B cell (primary cell): ENCODE measurements around the gene RASGRF2. TPM values are rescaled to one million over a fixed set of nuclear protein-coding genes. Genes with fewer than 3 reads are reported as not detected.

Experiments used
- ATAC-seq: fragments of 200-7000 bp; cut with Tn5 transposase; one replicate; pipeline ENCODE4 v1.10.0; 2021; ENCODE audit warnings: low read depth, mild to moderate bottlenecking, moderate number of reproducible peaks, moderate library complexity
- CTCF ChIA-PET: fragments of 350-600 bp; sonication (Branson Sonifier 250); formaldehyde crosslinking; loops from one replicate; lab custom pipeline; 2021; ENCODE audit warnings: antibody characterized with exemption, inconsistent platforms; lab: Charles Lee
- POLR2A ChIA-PET: fragments of 350-600 bp; sonication (Branson Sonifier 250); formaldehyde crosslinking; loops from one replicate; lab custom pipeline; 2021; ENCODE audit warnings: antibody characterized with exemption; lab: Charles Lee
- DNase-seq: peaks from one replicate; pipeline ENCODE4 v3.0.0; 2013
- H2AFZ ChIP-seq: 2 replicates; pipeline ENCODE4 v1.6.1; 2012; ENCODE audit warnings: mild to moderate bottlenecking, low read depth, low read length; ENCODE audit not compliant: insufficient read depth, poor library complexity, severe bottlenecking
- H3K27ac ChIP-seq, 2 donors: 1 replicate in 1 of 2; 2 replicates in 1 of 2; pipeline ENCODE4 v1.5.1; 2012 to 2013; ENCODE audit warnings: low read length in 2 of 2, mild to moderate bottlenecking in 2 of 2, moderate library complexity in 1 of 2
- H3K27me3 ChIP-seq, 4 experiments: fragments of 200-600 bp in 1 of 4; sonication (generic) in 1 of 4; replicated peaks in 1 of 4; 1 replicate in 2 of 4; 2 replicates in 2 of 4; pipeline versions ENCODE4 v1.6.1 to v1.7.0; 2013 to 2016; ENCODE audit warnings: low read length in 3 of 4, mild to moderate bottlenecking in 2 of 4, mixed read lengths in 1 of 4, moderate library complexity in 1 of 4; ENCODE audit not compliant: insufficient read depth in 4 of 4, control insufficient read depth in 3 of 4; ENCODE audit errors: control extremely low read depth in 1 of 4
- H3K36me3 ChIP-seq, 2 experiments: replicated peaks in 1 of 2; 1 replicate in 1 of 2; 2 replicates in 1 of 2; pipeline versions ENCODE4 v1.6.1 to v1.7.1; 2013; ENCODE audit warnings: low read length in 1 of 2; ENCODE audit not compliant: insufficient read depth in 2 of 2, control insufficient read depth in 1 of 2; ENCODE audit errors: control extremely low read depth in 1 of 2, extremely low read depth in 1 of 2
- H3K4me1 ChIP-seq, 2 donors: fragments of 200-600 bp in 1 of 2; sonication (generic) in 1 of 2; 1 replicate in 1 of 2; 2 replicates in 1 of 2; pipeline versions ENCODE4 v1.5.1 to v1.6.1; 2013 to 2017; ENCODE audit warnings: low read length in 2 of 2; ENCODE audit not compliant: control insufficient read depth in 2 of 2, insufficient read depth in 2 of 2
- H3K4me2 ChIP-seq: replicated peaks from 2 replicates; pipeline ENCODE3; 2012; ENCODE audit warnings: mild to moderate bottlenecking, low read depth, low read length; ENCODE audit not compliant: poor library complexity, severe bottlenecking
- H3K4me3 ChIP-seq, 5 experiments: fragments of 200-600 bp in 1 of 5; sonication (generic) in 1 of 5; 1 replicate in 3 of 5; 2 replicates in 2 of 5; pipeline versions ENCODE4 v1.5.1 to v1.7.0; 2011 to 2016; ENCODE audit warnings: low read length in 4 of 5, mild to moderate bottlenecking in 4 of 5, low read depth in 2 of 5, control low read depth in 1 of 5, moderate library complexity in 1 of 5; ENCODE audit not compliant: insufficient read depth in 1 of 5; ENCODE audit errors: control extremely low read depth in 1 of 5, extremely low read depth in 1 of 5
- H3K79me2 ChIP-seq: fragments of 200-600 bp; sonication (generic); one replicate; pipeline ENCODE4 v1.6.0; 2016; ENCODE audit warnings: low read length; ENCODE audit not compliant: control insufficient read depth, insufficient read depth
- H3K9ac ChIP-seq: fragments of 200-600 bp; sonication (generic); 2 replicates; pipeline ENCODE4 v1.6.1; 2017; ENCODE audit warnings: mild to moderate bottlenecking, low read length, moderate library complexity
- H3K9me3 ChIP-seq, 3 donors: one replicate each; pipeline versions ENCODE4 v1.6.1 to v1.7.1; 2013; ENCODE audit warnings: low read length in 2 of 3; ENCODE audit not compliant: control insufficient read depth in 2 of 3, insufficient read depth in 1 of 3; ENCODE audit errors: control extremely low read depth in 1 of 3
- H4K20me1 ChIP-seq: 2 replicates; pipeline ENCODE4 v1.6.0; 2012; ENCODE audit warnings: mild to moderate bottlenecking, low read length; ENCODE audit not compliant: insufficient read depth, control insufficient read depth, poor library complexity, severe bottlenecking
- H3K27ac Mint-ChIP-seq: one replicate; pipeline ENCODE4 v1.8.0; 2021; ENCODE audit warnings: mixed read lengths
- H3K27me3 Mint-ChIP-seq: one replicate; pipeline ENCODE4 v1.8.0; 2021; ENCODE audit warnings: mixed read lengths
- H3K4me1 Mint-ChIP-seq: one replicate; pipeline ENCODE4 v1.8.0; 2021; ENCODE audit warnings: mixed read lengths
- H3K4me3 Mint-ChIP-seq: one replicate; pipeline ENCODE4 v1.8.0; 2021; ENCODE audit warnings: mixed read lengths
- H3K9me3 Mint-ChIP-seq: one replicate; pipeline ENCODE4 v1.8.0; 2022; ENCODE audit warnings: mixed read lengths; ENCODE audit not compliant: insufficient read depth
- CTCF ChIP-seq: fragments of 200-600 bp; IDR thresholded peaks from one replicate; pipeline ENCODE4 v1.8.0; 2022; ENCODE audit warnings: antibody characterized with exemption, mild to moderate bottlenecking
- EZH2 ChIP-seq: IDR thresholded peaks from 2 replicates; pipeline ENCODE4 v1.6.1; 2012; ENCODE audit warnings: borderline replicate concordance, low read depth, mild to moderate bottlenecking, moderate library complexity, low read length; ENCODE audit not compliant: insufficient read depth, poor library complexity, severe bottlenecking
- WGBS: methylation state at CpG from one replicate; pipeline ENCODE4 v1.1.5; 2013; ENCODE audit warnings: missing lambda C conversion rate; ENCODE audit not compliant: insufficient coverage; 5-methylcytosine and 5-hydroxymethylcytosine counted together
- intact Hi-C: fragments of 100-400 bp; cut with micrococcal nuclease; formaldehyde crosslinking; loops from one replicate; pipeline ENCODE4 v1.10.0; 2022
- polyA plus RNA-seq: library from polyadenylated mRNA; depleted of rRNA; stranded (reverse); fragments of >200 nt; gene quantifications from 2 replicates; pipeline ENCODE4 v1.2.3, GENCODE V29; 2012
- total RNA-seq, 2 donors: library from RNA; stranded (reverse); fragments of 120-200 nt in 1 of 2; gene quantifications; 1 replicate in 1 of 2; 2 replicates in 1 of 2; pipeline versions ENCODE4 v1.2.3 to v1.2.4, GENCODE V29; 2013 to 2022

RASGRF2 gene
- total and polyA plus RNA-seq, 2 donors (not counting 1 experiment from before 2014, with no cell fraction given) = 0.04 to 0.37 TPM

GRCh38 chr5:81045389-81045807 is 85.2 kb downstream of the RASGRF2 start:
- POLR2A ChIA-PET = no interaction called here
- H3K4me1 Mint-ChIP-seq = no peaks in the 10 kb centered on the region
- intact Hi-C loops = no loop called here

GRCh38 chr5:81046041-81046440 is 85.9 kb downstream of the RASGRF2 start:
- no peaks in the 10 kb centered on the region for H3K36me3 ChIP-seq
- ChIA-PET POLR2A (no interaction called here), CTCF (no interaction called here)
- H3K9ac ChIP-seq = no peak overlapping the region
- TF ChIP-seq EZH2 (no peak), CTCF (no peak)
- intact Hi-C loops = no loop called here
- H2AFZ ChIP-seq = no peak overlapping the region
- no peaks in the 10 kb centered on the region for H4K20me1 ChIP-seq
- H3K27ac ChIP-seq = no peak overlapping the region
- Mint-ChIP-seq H3K4me1 (no peaks in the 10 kb centered on the region), H3K4me3 (no peak overlapping the region), H3K9me3 (no peaks in the 10 kb centered on the region), H3K27me3 (peaks cover 30% of the 10 kb centered on the region), H3K27ac (no peak overlapping the region)
- H3K9me3 ChIP-seq = no peaks in the 10 kb centered on the region
- DNase-seq (no peak), ATAC-seq (no peak)
- no peaks in the 10 kb centered on the region for H3K79me2 ChIP-seq
- WGBS = 71% methylated on average over 2 of the region's 2 CpGs
- H3K4me2 ChIP-seq = no peak overlapping the region
- H3K4me3 ChIP-seq = no peak overlapping the region
- H3K4me1 ChIP-seq = no peaks in the 10 kb centered on the region
- H3K27me3 ChIP-seq = peaks cover 0 to 3% (median 0%) of the 10 kb centered on the region in 4 experiments

More at GRCh38 chr5:81045389-81045807, 85.2 kb downstream of the RASGRF2 start:
- Histone ChIP-seq H3K36me3 (no peaks in the 10 kb centered on the region), H3K4me3 (no peak overlapping the region), H3K79me2 (no peaks in the 10 kb centered on the region), H2AFZ (no peak overlapping the region), H3K27me3 (peaks cover 0 to 3% (median 0%) of the 10 kb centered on the region in 4 experiments), H4K20me1 (no peaks in the 10 kb centered on the region), H3K4me2 (no peak overlapping the region), H3K27ac (no peak overlapping the region), H3K9ac (no peak overlapping the region), H3K9me3 (no peaks in the 10 kb centered on the region), H3K4me1 (no peaks in the 10 kb centered on the region)
- no peak overlapping the region for H3K27ac Mint-ChIP-seq
- peaks cover 27% of the 10 kb centered on the region for H3K27me3 Mint-ChIP-seq
- ATAC-seq (no peak), DNase-seq (no peak)
- H3K9me3 Mint-ChIP-seq = no peaks in the 10 kb centered on the region
- no peak overlapping the region for H3K4me3 Mint-ChIP-seq
- CTCF ChIA-PET = no interaction called here
- TF ChIP-seq EZH2 (no peak), CTCF (no peak)
